Central memory CD8-positive, alpha-beta T cell (primary cell): Measurements from ENCODE around the gene ZNF638.

ENCODE experiments used
- ATAC-seq: fragments of 150-1000 bp; cut with Tn5 transposase; replicated peaks from 2 replicates; pipeline ENCODE4 v1.10.0; 2022; ENCODE audit warnings: mild to moderate bottlenecking, moderate FRiP score, moderate number of reproducible peaks; ENCODE audit not compliant: poor library complexity, severe bottlenecking; ENCODE audit errors: extremely low read depth
- DNase-seq, 2 donors: peaks; one replicate each; pipeline ENCODE4 v3.0.0; 2021; ENCODE audit warnings: low spot score in 2 of 2
- H3K27ac Mint-ChIP-seq: one replicate; pipeline ENCODE4 v1.8.0; 2022; ENCODE audit warnings: low read depth, mild to moderate bottlenecking, moderate library complexity, mixed read lengths
- H3K27me3 Mint-ChIP-seq: one replicate; pipeline ENCODE4 v1.8.0; 2022; ENCODE audit warnings: mixed read lengths
- H3K36me3 Mint-ChIP-seq: one replicate; pipeline ENCODE4 v1.8.0; 2022; ENCODE audit warnings: mild to moderate bottlenecking, moderate library complexity, mixed read lengths; ENCODE audit not compliant: insufficient read depth
- H3K4me1 Mint-ChIP-seq: one replicate; pipeline ENCODE4 v1.8.0; 2022; ENCODE audit warnings: mixed read lengths
- H3K4me3 Mint-ChIP-seq: one replicate; pipeline ENCODE4 v1.8.0; 2022; ENCODE audit warnings: mild to moderate bottlenecking, moderate library complexity, mixed read lengths
- H3K9me3 Mint-ChIP-seq: one replicate; pipeline ENCODE4 v1.8.0; 2022; ENCODE audit warnings: mixed read lengths

Gene ZNF638

GRCh38 chr2:71337776-71338175, 6.2 kb downstream of the ZNF638 start:
- Mint-ChIP-seq H3K27me3 (no peaks in the 10 kb centered on the region), H3K36me3 (peaks cover 6% of the 10 kb centered on the region), H3K4me3 (no peak overlapping the region), H3K9me3 (no peaks in the 10 kb centered on the region), H3K4me1 (peaks cover 66% of the 10 kb centered on the region), H3K27ac (no peak overlapping the region)
- ATAC-seq: no peak
- no peak for DNase-seq

GRCh38 chr2:71339685-71340084, 8.1 kb downstream of the ZNF638 start:
- ATAC-seq (no peak), DNase-seq (no peak)
- H3K27me3 Mint-ChIP-seq: no peaks in the 10 kb centered on the region
- H3K27ac Mint-ChIP-seq: no peak overlapping the region
- H3K9me3 Mint-ChIP-seq: no peaks in the 10 kb centered on the region
- no peak overlapping the region for H3K4me3 Mint-ChIP-seq
- peaks cover 65% of the 10 kb centered on the region for H3K4me1 Mint-ChIP-seq
- peaks cover 6% of the 10 kb centered on the region for H3K36me3 Mint-ChIP-seq

- peaks cover 62% of the 10 kb centered on the region for H3K4me1 Mint-ChIP-seq
- ATAC-seq (no peak), DNase-seq (no peak)
- no peak overlapping the region for H3K4me3 Mint-ChIP-seq
- peaks cover 4% of the 10 kb centered on the region for H3K36me3 Mint-ChIP-seq
- no peaks in the 10 kb centered on the region for H3K27me3 Mint-ChIP-seq
- H3K27ac Mint-ChIP-seq: no peak overlapping the region
- no peaks in the 10 kb centered on the region for H3K9me3 Mint-ChIP-seq
Observed at GRCh38 chr2:71340176-71340575, 8.6 kb downstream of the ZNF638 start.

- Mint-ChIP-seq H3K27me3 (no peaks in the 10 kb centered on the region), H3K27ac (no peak overlapping the region), H3K9me3 (no peaks in the 10 kb centered on the region), H3K4me3 (no peak overlapping the region), H3K36me3 (peaks cover 6% of the 10 kb centered on the region), H3K4me1 (peaks cover 71% of the 10 kb centered on the region)
- ATAC-seq (no peak), DNase-seq (no peak)
Observed at GRCh38 chr2:71341645-71342044, 10.1 kb downstream of the ZNF638 start.

GRCh38 chr2:71346065-71346464, 14.5 kb downstream of the ZNF638 start:
- peaks cover 16% of the 10 kb centered on the region for H3K36me3 Mint-ChIP-seq
- peaks cover 44% of the 10 kb centered on the region for H3K4me1 Mint-ChIP-seq
- H3K27ac Mint-ChIP-seq: no peak overlapping the region
- H3K9me3 Mint-ChIP-seq: no peaks in the 10 kb centered on the region
- H3K4me3 Mint-ChIP-seq: no peak overlapping the region
- no peaks in the 10 kb centered on the region for H3K27me3 Mint-ChIP-seq
- ATAC-seq (no peak), DNase-seq (no peak)

GRCh38 chr2:71347517-71347916, 15.9 kb downstream of the ZNF638 start:
- DNase-seq (no peak), ATAC-seq (no peak)
- Mint-ChIP-seq H3K4me1 (peaks cover 51% of the 10 kb centered on the region), H3K27ac (no peak overlapping the region), H3K36me3 (peaks cover 15% of the 10 kb centered on the region), H3K9me3 (no peaks in the 10 kb centered on the region), H3K4me3 (no peak overlapping the region), H3K27me3 (no peaks in the 10 kb centered on the region)

- no peak overlapping the region for H3K27ac Mint-ChIP-seq
- H3K36me3 Mint-ChIP-seq: peaks cover 15% of the 10 kb centered on the region
- H3K4me1 Mint-ChIP-seq: peaks cover 54% of the 10 kb centered on the region
- H3K27me3 Mint-ChIP-seq: no peaks in the 10 kb centered on the region
- no peak for DNase-seq
- no peak for ATAC-seq
- no peaks in the 10 kb centered on the region for H3K9me3 Mint-ChIP-seq
- no peak overlapping the region for H3K4me3 Mint-ChIP-seq
Observed at GRCh38 chr2:71348302-71348701, 16.7 kb downstream of the ZNF638 start.

- Mint-ChIP-seq H3K4me3 (no peak overlapping the region), H3K9me3 (no peaks in the 10 kb centered on the region), H3K27me3 (no peaks in the 10 kb centered on the region), H3K4me1 (peaks cover 54% of the 10 kb centered on the region), H3K27ac (peak overlapping the region; percentile 0), H3K36me3 (peaks cover 34% of the 10 kb centered on the region)
- no peak for DNase-seq
- ATAC-seq: no peak
Observed at GRCh38 chr2:71353248-71353647, 21.7 kb downstream of the ZNF638 start.

- no peak for ATAC-seq
- no peak for DNase-seq
- H3K4me1 Mint-ChIP-seq: peaks cover 51% of the 10 kb centered on the region
Observed at GRCh38 chr2:71358931-71359671, 27.5 kb downstream of the ZNF638 start.

GRCh38 chr2:71360434-71360975, 28.9 kb downstream of the ZNF638 start:
- ATAC-seq: no peak
- Mint-ChIP-seq H3K27me3 (no peaks in the 10 kb centered on the region), H3K4me3 (peak overlapping the region; percentile 31), H3K27ac (no peak overlapping the region), H3K4me1 (peaks cover 51% of the 10 kb centered on the region), H3K36me3 (peaks cover 55% of the 10 kb centered on the region), H3K9me3 (no peaks in the 10 kb centered on the region)
- no peak for DNase-seq

More at GRCh38 chr2:71358931-71359671, 27.5 kb downstream of the ZNF638 start:
- H3K27ac Mint-ChIP-seq: no peak overlapping the region
- no peaks in the 10 kb centered on the region for H3K27me3 Mint-ChIP-seq
- H3K9me3 Mint-ChIP-seq: no peaks in the 10 kb centered on the region
- H3K36me3 Mint-ChIP-seq: peaks cover 50% of the 10 kb centered on the region
- no peak overlapping the region for H3K4me3 Mint-ChIP-seq

GRCh38 chr2:71361631-71362030, 30.0 kb downstream of the ZNF638 start:
- Mint-ChIP-seq H3K9me3 (no peaks in the 10 kb centered on the region), H3K36me3 (peaks cover 59% of the 10 kb centered on the region), H3K4me1 (peaks cover 45% of the 10 kb centered on the region), H3K27ac (no peak overlapping the region), H3K27me3 (no peaks in the 10 kb centered on the region), H3K4me3 (no peak overlapping the region)
- DNase-seq (no peak), ATAC-seq (no peak)

GRCh38 chr2:71362447-71362846, 30.9 kb downstream of the ZNF638 start:
- Mint-ChIP-seq H3K9me3 (no peaks in the 10 kb centered on the region), H3K4me3 (no peak overlapping the region), H3K27me3 (no peaks in the 10 kb centered on the region), H3K36me3 (peaks cover 57% of the 10 kb centered on the region), H3K27ac (peak overlapping the region; percentile 9), H3K4me1 (peaks cover 39% of the 10 kb centered on the region)
- DNase-seq (no peak), ATAC-seq (no peak)

- Mint-ChIP-seq H3K36me3 (peaks cover 49% of the 10 kb centered on the region), H3K9me3 (no peaks in the 10 kb centered on the region), H3K4me3 (no peak overlapping the region), H3K4me1 (peaks cover 30% of the 10 kb centered on the region), H3K27ac (no peak overlapping the region), H3K27me3 (no peaks in the 10 kb centered on the region)
- ATAC-seq (no peak), DNase-seq (no peak)
Observed at GRCh38 chr2:71370015-71370414, 38.4 kb downstream of the ZNF638 start.
